ENCODE measurements around the gene MYOD1.

The MYOD1 gene

DNA sequence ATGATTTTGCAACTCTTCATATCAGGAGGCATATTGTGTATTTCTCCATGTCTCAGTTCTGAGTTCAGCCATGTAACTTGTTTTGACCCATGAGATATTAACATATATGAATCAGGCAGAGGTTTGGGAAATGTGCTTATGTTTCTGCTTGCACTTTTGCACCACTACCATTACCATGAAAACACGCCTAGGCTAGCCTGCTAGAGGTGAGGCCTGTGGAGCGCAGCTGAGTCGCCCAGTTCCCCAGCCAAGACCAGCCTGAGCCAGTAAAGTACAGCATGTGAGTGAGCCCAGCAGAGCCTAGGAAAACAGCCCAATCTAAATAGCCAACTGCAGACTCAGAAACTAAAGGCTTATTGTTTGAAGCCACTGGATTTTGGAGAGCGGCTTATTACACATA, 18.4 kb upstream of the MYOD1 start:
- in situ Hi-C loops (cut with MboI; ENCODE audit: low sequenced_read_pairs, unreplicated experiment) = no loop called here
- DNase-seq (ENCODE audit: low spot score) = no peak
- TF ChIP-seq, protein P1, sequence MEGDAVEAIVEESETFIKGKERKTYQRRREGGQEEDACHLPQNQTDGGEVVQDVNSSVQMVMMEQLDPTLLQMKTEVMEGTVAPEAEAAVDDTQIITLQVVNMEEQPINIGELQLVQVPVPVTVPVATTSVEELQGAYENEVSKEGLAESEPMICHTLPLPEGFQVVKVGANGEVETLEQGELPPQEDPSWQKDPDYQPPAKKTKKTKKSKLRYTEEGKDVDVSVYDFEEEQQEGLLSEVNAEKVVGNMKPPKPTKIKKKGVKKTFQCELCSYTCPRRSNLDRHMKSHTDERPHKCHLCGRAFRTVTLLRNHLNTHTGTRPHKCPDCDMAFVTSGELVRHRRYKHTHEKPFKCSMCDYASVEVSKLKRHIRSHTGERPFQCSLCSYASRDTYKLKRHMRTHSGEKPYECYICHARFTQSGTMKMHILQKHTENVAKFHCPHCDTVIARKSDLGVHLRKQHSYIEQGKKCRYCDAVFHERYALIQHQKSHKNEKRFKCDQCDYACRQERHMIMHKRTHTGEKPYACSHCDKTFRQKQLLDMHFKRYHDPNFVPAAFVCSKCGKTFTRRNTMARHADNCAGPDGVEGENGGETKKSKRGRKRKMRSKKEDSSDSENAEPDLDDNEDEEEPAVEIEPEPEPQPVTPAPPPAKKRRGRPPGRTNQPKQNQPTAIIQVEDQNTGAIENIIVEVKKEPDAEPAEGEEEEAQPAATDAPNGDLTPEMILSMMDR (IDR thresholded peaks at IDR 0.05; ENCODE audit: borderline replicate concordance, control extremely low read depth, extremely low read depth, insufficient read depth, missing control alignments) = no peak

DNA sequence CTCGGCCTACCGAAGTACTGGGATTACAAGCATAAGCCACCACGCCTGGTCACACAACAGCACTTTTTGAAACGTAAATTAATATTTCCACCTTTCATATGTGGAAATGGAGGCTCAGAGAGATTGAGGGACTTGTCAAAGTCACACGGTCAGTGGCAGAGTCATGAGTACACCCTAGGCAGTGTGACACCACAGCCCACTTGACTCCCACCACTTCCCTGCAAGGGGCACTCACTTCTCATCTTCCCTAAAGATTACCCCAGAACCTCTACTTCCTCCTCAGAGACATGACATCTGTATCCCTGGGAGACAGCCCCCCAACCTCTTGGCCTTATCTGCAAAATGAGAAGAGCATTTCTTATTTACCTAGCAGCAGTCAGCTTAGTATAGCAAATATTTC, 16.5 kb upstream of the MYOD1 start:
- DNase-seq (ENCODE audit: low spot score) = no peak
- in situ Hi-C loops (cut with MboI; ENCODE audit: low sequenced_read_pairs, unreplicated experiment) = no loop called here
- TF ChIP-seq, protein P1 (IDR thresholded peaks at IDR 0.05; ENCODE audit: borderline replicate concordance, control extremely low read depth, extremely low read depth, insufficient read depth, missing control alignments) = no peak

- in situ Hi-C loops (cut with MboI; ENCODE audit: low sequenced_read_pairs, unreplicated experiment) = no loop called here
- TF ChIP-seq, protein P1 (IDR thresholded peaks at IDR 0.05; ENCODE audit: borderline replicate concordance, control extremely low read depth, extremely low read depth, insufficient read depth, missing control alignments) = no peak
- no peak for DNase-seq (ENCODE audit: low spot score)
Observed at GRCh38 chr11:17703951-17704350, 15.4 kb upstream of the MYOD1 start.

- TF ChIP-seq, protein P1 (IDR thresholded peaks at IDR 0.05; ENCODE audit: borderline replicate concordance, control extremely low read depth, extremely low read depth, insufficient read depth, missing control alignments) = no peak
- DNase-seq (ENCODE audit: low spot score) = no peak
- in situ Hi-C loops (cut with MboI; ENCODE audit: low sequenced_read_pairs, unreplicated experiment) = no loop called here
Observed at GRCh38 chr11:17707830-17708229, 11.5 kb upstream of the MYOD1 start.

DNA sequence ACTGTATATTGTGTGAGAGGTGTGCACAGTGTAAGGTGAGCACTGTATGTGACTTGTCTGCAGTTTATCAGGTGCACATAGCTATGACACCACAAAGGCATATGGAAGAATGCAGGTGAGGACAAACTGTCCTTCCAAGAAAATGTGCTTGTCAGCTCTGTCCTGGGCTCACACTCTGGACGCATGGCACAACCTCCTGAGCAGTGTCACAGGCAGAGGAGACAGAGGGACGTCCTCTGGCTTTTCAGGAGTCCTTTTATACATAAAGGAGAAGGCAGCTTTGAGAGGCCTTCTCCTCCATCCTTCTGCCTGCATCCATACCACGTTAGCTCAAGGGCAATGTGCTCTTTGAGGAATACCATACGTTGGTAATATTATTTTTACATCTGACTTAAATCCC, 7.5 kb upstream of the MYOD1 start:
- DNase-seq (ENCODE audit: low spot score) = no peak
- TF ChIP-seq, protein P1 (IDR thresholded peaks at IDR 0.05; ENCODE audit: borderline replicate concordance, control extremely low read depth, extremely low read depth, insufficient read depth, missing control alignments) = no peak
- in situ Hi-C loops (cut with MboI; ENCODE audit: low sequenced_read_pairs, unreplicated experiment) = no loop called here

DNA sequence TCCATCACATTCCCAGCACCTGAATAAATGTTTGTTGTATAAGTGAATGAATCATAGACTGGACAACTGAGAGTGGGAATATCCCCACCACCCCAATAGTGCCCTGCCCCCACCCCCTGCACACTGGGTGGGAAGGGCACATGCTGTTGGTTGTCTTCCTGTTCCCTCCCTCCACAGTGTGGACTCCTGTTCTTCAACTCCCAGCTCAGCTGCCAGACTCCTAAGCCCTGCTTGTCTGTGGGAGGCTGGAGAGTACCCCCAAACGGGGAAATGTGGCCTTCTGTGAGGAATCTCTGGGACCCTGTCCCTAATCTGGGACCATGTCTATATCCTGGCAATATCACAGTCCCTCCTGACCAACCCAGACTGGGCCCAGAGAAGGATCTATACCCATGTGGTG, 5.5 kb upstream of the MYOD1 start:
- DNase-seq (ENCODE audit: low spot score) = no peak
- in situ Hi-C loops (cut with MboI; ENCODE audit: low sequenced_read_pairs, unreplicated experiment) = no loop called here
- TF ChIP-seq, protein P1 (IDR thresholded peaks at IDR 0.05; ENCODE audit: borderline replicate concordance, control extremely low read depth, extremely low read depth, insufficient read depth, missing control alignments) = no peak

DNA sequence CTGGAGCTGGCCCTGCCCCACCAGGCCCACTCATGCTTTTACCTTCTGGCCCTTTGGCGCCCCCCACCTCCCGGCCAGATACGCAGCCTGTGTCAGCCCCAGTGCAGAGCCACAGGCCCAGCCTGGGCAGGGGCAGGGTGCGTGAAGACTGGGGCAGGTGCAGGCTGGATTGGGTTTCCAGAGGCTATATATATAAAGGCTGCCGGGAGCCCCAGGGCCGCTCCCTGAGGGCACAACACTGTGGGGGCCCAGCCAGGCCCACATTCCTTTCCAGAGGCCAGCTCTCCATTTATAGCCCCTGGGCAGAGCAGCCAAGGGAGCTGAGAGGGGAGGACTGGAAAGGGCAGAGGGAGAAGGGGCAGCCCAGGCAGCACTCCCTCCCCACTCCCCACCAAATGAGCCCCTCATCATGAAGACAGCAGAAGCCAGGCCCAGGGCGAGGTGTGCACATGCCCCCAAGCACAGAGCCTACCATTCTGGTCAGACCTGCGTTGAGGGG, 5.0 kb upstream of the MYOD1 start:
- TF ChIP-seq, protein P1 (IDR thresholded peaks at IDR 0.05; ENCODE audit: borderline replicate concordance, control extremely low read depth, extremely low read depth, insufficient read depth, missing control alignments) = no peak
- in situ Hi-C loops (cut with MboI; ENCODE audit: low sequenced_read_pairs, unreplicated experiment) = no loop called here
- no peak for DNase-seq (ENCODE audit: low spot score)

Data from GM13976 (cell line).